Adipocyte (in vitro differentiated cells): Measurements from ENCODE around the gene DUSP9.
"Not testable (repeated sequence)": the region's sequence is repeated elsewhere in the genome, so short reads cannot be mapped to it uniquely, and the experiment has no call there.

Source experiments
- DNase-seq: peaks from one replicate; pipeline ENCODE4 v3.0.0-alpha.2; 2015; ENCODE audit warnings: low read depth
- H3K27me3 ChIP-seq: replicated peaks from 2 replicates; pipeline ENCODE4 v1.7.0; 2013; ENCODE audit warnings: mild to moderate bottlenecking, low read length, moderate library complexity; ENCODE audit not compliant: control insufficient read depth, insufficient read depth
- H3K36me3 ChIP-seq: 2 replicates; pipeline ENCODE4 v1.7.0; 2013; ENCODE audit warnings: low read length, mild to moderate bottlenecking, moderate library complexity; ENCODE audit not compliant: control insufficient read depth, insufficient read depth, severe bottlenecking
- H3K4me1 ChIP-seq: 2 replicates; pipeline ENCODE4 v1.7.0; 2013; ENCODE audit warnings: mild to moderate bottlenecking, low read length, moderate library complexity; ENCODE audit not compliant: control insufficient read depth, insufficient read depth
- H3K4me3 ChIP-seq: 2 replicates; pipeline ENCODE4 v1.7.0; 2013; ENCODE audit warnings: mild to moderate bottlenecking, low read length, moderate library complexity
- H3K9ac ChIP-seq: 2 replicates; pipeline ENCODE4 v1.7.0; 2013; ENCODE audit warnings: mild to moderate bottlenecking, low read length, moderate library complexity
- H3K9me3 ChIP-seq: 2 replicates; pipeline ENCODE4 v1.7.0; 2013; ENCODE audit warnings: mild to moderate bottlenecking, low read length, moderate library complexity; ENCODE audit not compliant: control insufficient read depth

Gene DUSP9

GRCh38 chrX:153687121-153688039, 40.4 kb downstream of the DUSP9 start, which contains the start of gene SLC6A8:
SLC6A8 (plus strand) TSS chrX:153687926; CDS start chrX:153688575, 649 bp downstream.
- Histone ChIP-seq H3K9me3 (peaks cover 6% of the 10 kb centered on the region), H3K36me3 (no peaks in the 10 kb centered on the region), H3K27me3 (no peaks in the 10 kb centered on the region), H3K9ac (no peak within 1 kb of the TSS), H3K4me1 (peaks cover 7% of the 10 kb centered on the region), H3K4me3 (peak within 1 kb of the TSS; percentile 71)
- DNase-seq, result peak; percentile 79

DNA sequence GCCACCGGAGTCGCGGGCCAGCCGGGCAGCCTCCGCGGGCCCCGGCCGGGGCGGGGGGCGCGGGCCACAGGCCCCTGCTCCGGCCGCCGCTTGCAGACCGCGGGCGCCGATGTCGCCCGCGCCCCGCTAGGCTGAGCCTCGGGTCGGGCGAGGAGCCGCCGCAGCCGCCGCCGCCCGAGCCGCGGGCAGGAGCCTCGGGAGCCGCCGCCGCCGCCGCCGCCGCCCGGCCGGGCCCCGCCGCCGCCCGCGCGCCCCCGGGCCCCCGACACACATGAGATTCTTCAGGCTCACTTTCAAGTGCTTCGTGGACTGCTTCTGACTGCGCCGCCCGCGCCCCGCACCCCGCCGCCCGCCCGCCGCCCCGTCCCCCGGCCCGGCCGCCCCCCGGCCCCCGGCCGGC, 41.1 kb downstream of the DUSP9 start:
- Histone ChIP-seq H3K9me3 (peaks cover 6% of the 10 kb centered on the region), H3K9ac (no peak overlapping the region), H3K36me3 (no peaks in the 10 kb centered on the region), H3K4me3 (no peak overlapping the region), H3K27me3 (no peaks in the 10 kb centered on the region), H3K4me1 (peaks cover 7% of the 10 kb centered on the region)
- DNase-seq, result peak; percentile 27

DNA sequence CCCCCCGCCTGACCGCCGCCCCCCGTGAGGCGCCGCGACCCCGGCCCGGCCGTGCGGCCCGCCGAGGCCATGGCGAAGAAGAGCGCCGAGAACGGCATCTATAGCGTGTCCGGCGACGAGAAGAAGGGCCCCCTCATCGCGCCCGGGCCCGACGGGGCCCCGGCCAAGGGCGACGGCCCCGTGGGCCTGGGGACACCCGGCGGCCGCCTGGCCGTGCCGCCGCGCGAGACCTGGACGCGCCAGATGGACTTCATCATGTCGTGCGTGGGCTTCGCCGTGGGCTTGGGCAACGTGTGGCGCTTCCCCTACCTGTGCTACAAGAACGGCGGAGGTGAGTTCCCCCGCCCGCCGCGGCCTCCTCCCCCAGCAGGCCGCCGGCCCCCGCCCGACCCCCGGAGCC, 41.5 kb downstream of the DUSP9 start:
- peak; percentile 20 for DNase-seq
- H3K27me3 ChIP-seq, result no peaks in the 10 kb centered on the region
- H3K4me3 ChIP-seq, result peak overlapping the region; percentile 71
- peaks cover 5% of the 10 kb centered on the region for H3K9me3 ChIP-seq
- no peaks in the 10 kb centered on the region for H3K36me3 ChIP-seq
- H3K9ac ChIP-seq, result no peak overlapping the region
- H3K4me1 ChIP-seq, result peaks cover 7% of the 10 kb centered on the region

DNA sequence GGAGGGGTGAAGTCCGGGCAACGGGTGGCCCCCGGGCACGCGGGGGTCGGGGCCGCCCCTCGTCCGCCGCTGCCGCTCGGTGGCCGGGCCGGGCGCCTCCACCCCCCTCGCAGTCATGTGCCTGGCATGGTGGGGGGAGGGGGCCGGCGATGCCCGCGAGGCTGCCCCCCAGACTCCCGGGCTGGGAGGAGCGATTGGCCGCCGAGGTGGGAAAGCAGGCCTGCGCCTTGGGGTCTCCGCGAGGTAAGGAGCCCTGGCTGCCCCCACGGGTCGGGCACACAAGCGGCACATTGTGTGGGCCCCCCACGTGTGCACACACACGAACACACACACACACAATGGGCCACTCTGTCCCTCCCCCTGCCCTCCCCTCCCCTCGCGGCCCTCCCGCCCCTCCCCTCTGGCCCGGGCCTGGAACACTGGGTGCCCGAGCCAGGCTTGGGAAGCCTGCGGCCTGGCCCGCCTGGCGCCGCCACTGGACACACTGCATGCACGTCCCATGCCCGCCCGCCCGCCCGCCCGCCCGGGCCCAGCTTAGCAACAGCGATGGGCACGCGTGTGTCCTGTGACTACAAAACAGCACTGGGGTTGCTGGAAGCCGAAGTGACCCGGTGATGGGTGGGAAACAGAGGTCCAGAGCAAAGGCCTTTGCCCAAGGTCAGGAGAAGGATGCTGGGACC, 42.0 kb downstream of the DUSP9 start:
- Histone ChIP-seq H3K9me3 (no peaks in the 10 kb centered on the region), H3K36me3 (no peaks in the 10 kb centered on the region), H3K9ac (peak overlapping the region; percentile 29), H3K27me3 (no peaks in the 10 kb centered on the region), H3K4me1 (peaks cover 7% of the 10 kb centered on the region), H3K4me3 (peak overlapping the region; percentile 65)
- peak; percentile 67 for DNase-seq

DNA sequence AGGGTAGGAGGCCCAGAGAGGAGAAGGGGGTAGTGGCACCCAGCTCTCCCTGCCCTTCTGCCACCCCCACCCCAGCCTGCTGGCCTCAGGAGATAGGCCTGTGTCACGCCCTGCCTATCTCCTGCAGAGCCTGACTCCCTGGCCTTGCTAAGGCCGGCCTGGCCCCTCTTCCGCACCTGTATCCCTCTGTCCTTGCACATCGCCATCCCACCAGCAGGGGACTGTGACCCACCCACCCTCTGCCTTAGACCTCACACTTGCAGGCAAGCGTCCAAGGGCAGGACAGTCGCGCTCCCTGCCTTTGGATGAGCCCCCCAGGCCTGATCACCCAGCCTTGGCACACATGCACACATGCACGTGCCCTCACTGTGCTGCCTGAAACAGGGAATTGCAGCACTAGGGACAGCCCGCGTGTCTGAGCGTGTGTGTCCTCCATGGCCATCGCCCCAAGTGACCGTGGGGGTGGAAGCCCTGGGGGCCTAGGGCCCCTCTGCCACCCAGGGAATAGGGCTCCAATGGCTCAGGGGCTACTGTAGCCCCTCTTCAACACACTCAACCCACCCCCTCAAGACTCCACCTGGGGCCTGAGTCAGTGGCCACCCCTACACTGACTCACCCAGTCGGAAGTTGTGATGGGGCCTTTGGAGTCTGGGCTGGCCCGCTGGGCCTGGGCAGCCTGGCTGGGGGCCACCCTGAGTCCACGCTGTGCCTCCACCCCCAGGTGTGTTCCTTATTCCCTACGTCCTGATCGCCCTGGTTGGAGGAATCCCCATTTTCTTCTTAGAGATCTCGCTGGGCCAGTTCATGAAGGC, 42.9 kb downstream of the DUSP9 start:
- Histone ChIP-seq H3K9ac (peak overlapping the region; percentile 29), H3K27me3 (no peaks in the 10 kb centered on the region), H3K9me3 (no peaks in the 10 kb centered on the region), H3K4me3 (peak overlapping the region; percentile 65), H3K36me3 (no peaks in the 10 kb centered on the region), H3K4me1 (peaks cover 7% of the 10 kb centered on the region)
- DNase-seq, result peak; percentile 8

DNA sequence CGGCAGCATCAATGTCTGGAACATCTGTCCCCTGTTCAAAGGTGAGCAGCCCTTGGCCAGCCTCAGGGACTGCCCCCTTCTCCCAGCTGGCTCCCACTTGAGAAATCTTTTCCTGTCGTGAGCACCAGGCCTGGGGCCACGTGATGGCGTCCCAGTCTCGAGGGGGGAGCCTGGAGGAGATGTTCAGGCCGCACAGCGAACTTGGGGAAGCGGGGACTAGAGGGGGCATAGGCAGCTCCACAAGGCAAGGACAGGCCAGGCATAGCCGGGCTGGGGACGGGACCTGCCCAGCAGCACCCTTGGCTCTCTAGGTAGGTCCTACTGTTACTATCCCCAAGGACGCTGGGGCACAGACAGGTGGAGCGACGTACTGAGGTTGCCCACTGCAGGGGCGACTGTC, 43.5 kb downstream of the DUSP9 start:
- Histone ChIP-seq H3K4me3 (no peak overlapping the region), H3K9me3 (no peaks in the 10 kb centered on the region), H3K36me3 (no peaks in the 10 kb centered on the region), H3K27me3 (no peaks in the 10 kb centered on the region), H3K4me1 (peaks cover 7% of the 10 kb centered on the region), H3K9ac (no peak overlapping the region)
- no peak for DNase-seq

DNA sequence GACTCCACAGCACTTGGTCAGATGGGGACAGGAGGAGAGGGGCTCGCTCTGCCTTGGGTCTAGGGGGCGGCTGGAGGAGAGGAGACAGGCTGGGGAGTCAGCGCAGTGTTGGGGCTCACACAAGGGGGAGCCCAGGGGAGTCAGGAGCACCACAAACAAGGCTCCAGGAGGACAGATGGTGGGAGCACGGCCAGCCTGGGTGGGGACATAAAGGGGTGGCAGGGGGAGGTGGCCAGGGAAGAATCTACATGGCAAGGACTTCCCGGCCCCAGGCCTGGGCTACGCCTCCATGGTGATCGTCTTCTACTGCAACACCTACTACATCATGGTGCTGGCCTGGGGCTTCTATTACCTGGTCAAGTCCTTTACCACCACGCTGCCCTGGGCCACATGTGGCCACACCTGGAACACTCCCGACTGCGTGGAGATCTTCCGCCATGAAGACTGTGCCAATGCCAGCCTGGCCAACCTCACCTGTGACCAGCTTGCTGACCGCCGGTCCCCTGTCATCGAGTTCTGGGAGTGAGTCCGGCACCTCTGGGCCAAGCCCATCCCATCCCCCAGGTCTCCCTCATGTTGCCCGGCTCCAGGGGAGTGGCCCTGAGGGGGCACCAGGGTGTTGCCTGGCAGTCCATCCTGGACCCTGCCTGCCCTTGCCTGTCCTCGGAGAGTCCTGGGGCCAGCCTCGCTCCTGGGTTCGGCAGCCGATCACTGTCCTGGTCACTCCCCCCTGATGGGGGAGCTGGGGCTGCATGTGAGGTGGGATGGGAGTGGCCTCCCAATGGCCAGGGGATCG, 44.2 kb downstream of the DUSP9 start:
- H3K4me1 ChIP-seq, result not testable (repeated sequence)

GRCh38 chrX:153692003-153692402, 45.0 kb downstream of the DUSP9 start:
- Histone ChIP-seq H3K4me3 (no peak overlapping the region), H3K9me3 (no peaks in the 10 kb centered on the region), H3K27me3 (no peaks in the 10 kb centered on the region), H3K9ac (no peak overlapping the region), H3K4me1 (peaks cover 7% of the 10 kb centered on the region), H3K36me3 (no peaks in the 10 kb centered on the region)
- no peak for DNase-seq

More for the DNA sequence above, 44.2 kb downstream of the DUSP9 start:
- not testable (repeated sequence) for H3K9me3 ChIP-seq, DNase-seq, H3K27me3 ChIP-seq, H3K36me3 ChIP-seq, H3K4me3 ChIP-seq, H3K9ac ChIP-seq

- peaks cover 7% of the 10 kb centered on the region for H3K4me1 ChIP-seq
- DNase-seq, result no peak
- H3K36me3 ChIP-seq, result peaks cover 4% of the 10 kb centered on the region
Observed at GRCh38 chrX:153692611-153693156, 45.7 kb downstream of the DUSP9 start.

More at GRCh38 chrX:153692611-153693156, 45.7 kb downstream of the DUSP9 start:
- no peak overlapping the region for H3K9ac ChIP-seq
- peaks cover 4% of the 10 kb centered on the region for H3K27me3 ChIP-seq
- H3K9me3 ChIP-seq, result no peaks in the 10 kb centered on the region
- no peak overlapping the region for H3K4me3 ChIP-seq
